Esophagus squamous epithelium (tissue), 4 donors: ENCODE results near the gene CD300LF.

Source experiments
- CTCF ChIP-seq, 6 experiments: fragments of 450-650 bp in 4 of 6; fragments of 200-600 bp in 2 of 6; sonication (generic) in 2 of 6; IDR thresholded peaks; one replicate each; pipeline ENCODE4 v1.5.1; 2016 to 2019; ENCODE audit warnings: antibody characterized with exemption in 6 of 6, mild to moderate bottlenecking in 4 of 6, moderate library complexity in 4 of 6
- POLR2A ChIP-seq, 4 donors: fragments of 450-650 bp; IDR thresholded peaks; one replicate each; pipeline ENCODE4 v1.6.1; 2017; ENCODE audit warnings: antibody characterized with exemption in 4 of 4, mild to moderate bottlenecking in 4 of 4, moderate library complexity in 3 of 4

GRCh38 chr17:74690409-74690825 is 22.3 kb downstream of the CD300LF start:
- TF ChIP-seq CTCF (IDR thresholded peaks at IDR 0.05) (no peak), POLR2A (IDR thresholded peaks at IDR 0.05) (no peak)
